ENCODE measurements around the gene PTPN1. TPM values are rescaled to one million over a fixed set of nuclear protein-coding genes. Genes with fewer than 3 reads are reported as not detected.

The PTPN1 gene
- total RNA-seq, 1 donor from 2014 or later = 26.0 TPM

DNA sequence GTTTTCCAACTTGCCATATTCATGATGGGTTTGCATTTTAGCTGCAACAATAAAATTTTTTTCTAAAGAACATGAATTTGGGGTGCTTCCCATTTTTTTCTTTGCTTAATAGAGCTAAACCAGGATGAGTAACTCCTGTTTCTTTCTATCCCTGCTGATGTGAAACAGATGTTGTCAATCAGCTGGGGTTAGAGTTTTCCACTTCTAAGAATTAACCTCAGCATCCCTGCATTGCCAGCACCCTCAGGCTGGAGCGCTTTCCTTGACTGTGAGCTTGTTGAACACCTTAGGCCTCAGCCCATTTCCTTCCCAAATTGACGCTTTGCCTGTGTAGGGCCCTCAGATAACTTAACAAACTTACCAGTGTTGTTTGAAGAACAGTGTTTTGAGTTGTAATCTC is 74.5 kb downstream of the PTPN1 start:
- H3K4me1 Mint-ChIP-seq (ENCODE audit: low read depth) = no peaks in the 10 kb centered on the region

DNA sequence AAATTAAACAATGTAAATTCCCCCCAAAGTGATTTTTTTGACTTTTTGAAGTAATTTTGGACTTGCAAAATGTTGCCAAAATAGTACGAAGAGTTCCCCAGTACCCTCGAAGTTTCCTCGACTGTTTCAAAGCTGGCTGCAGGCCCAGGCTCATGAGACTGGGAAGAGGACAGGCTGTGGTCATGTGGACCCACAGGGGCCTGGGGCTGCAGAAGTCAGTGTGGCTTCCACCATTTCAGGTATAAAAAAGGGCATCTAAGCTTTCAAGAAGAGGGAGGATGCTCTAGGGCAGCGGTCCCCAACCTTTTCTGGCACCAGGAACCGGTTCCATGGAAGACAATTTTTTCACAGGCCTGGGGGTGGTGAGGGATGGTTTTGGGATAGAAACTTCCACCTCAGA is 75.0 kb downstream of the PTPN1 start:
- no peak overlapping the region for H3K4me3 Mint-ChIP-seq (ENCODE audit: low read depth)

More for the DNA sequence above, 74.5 kb downstream of the PTPN1 start:
- TF ChIP-seq, protein P1, sequence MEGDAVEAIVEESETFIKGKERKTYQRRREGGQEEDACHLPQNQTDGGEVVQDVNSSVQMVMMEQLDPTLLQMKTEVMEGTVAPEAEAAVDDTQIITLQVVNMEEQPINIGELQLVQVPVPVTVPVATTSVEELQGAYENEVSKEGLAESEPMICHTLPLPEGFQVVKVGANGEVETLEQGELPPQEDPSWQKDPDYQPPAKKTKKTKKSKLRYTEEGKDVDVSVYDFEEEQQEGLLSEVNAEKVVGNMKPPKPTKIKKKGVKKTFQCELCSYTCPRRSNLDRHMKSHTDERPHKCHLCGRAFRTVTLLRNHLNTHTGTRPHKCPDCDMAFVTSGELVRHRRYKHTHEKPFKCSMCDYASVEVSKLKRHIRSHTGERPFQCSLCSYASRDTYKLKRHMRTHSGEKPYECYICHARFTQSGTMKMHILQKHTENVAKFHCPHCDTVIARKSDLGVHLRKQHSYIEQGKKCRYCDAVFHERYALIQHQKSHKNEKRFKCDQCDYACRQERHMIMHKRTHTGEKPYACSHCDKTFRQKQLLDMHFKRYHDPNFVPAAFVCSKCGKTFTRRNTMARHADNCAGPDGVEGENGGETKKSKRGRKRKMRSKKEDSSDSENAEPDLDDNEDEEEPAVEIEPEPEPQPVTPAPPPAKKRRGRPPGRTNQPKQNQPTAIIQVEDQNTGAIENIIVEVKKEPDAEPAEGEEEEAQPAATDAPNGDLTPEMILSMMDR (IDR thresholded peaks at IDR 0.05; ENCODE audit: unreplicated experiment) = no peak
- Mint-ChIP-seq H3K27ac (no peak overlapping the region), H3K36me3 (ENCODE audit: insufficient read depth) (peaks cover 15% of the 10 kb centered on the region), H3K9me3 (ENCODE audit: low read depth) (no peaks in the 10 kb centered on the region), H3K27me3 (no peaks in the 10 kb centered on the region), H3K4me3 (ENCODE audit: low read depth) (no peak overlapping the region)
- no peak for DNase-seq (ENCODE audit: low spot score, unreplicated experiment)

DNA sequence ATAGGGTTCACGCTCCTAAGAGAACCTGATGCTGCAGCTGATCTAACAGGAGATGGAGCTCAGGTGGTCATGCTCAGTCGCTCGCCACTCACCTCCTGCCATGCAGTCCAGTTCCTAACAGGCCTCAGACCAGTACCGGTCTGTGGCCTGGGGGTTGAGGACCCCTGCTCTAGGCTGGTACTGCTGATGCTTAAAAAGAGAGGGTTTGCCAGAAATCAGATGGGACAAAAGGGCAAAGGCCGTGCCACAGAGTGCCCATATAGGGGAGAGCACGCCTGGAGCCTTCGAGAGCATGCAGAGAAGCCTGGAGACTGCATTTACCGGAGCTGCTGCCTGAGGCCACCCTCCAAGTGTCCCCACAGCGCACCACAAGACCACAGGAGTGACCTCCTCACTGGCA is 75.5 kb downstream of the PTPN1 start:
- Mint-ChIP-seq H3K27ac (no peak overlapping the region), H3K36me3 (ENCODE audit: insufficient read depth) (peaks cover 10% of the 10 kb centered on the region), H3K27me3 (no peaks in the 10 kb centered on the region), H3K4me3 (ENCODE audit: low read depth) (no peak overlapping the region), H3K9me3 (ENCODE audit: low read depth) (no peaks in the 10 kb centered on the region), H3K4me1 (ENCODE audit: low read depth) (no peaks in the 10 kb centered on the region)
- TF ChIP-seq, protein P1 (IDR thresholded peaks at IDR 0.05; ENCODE audit: unreplicated experiment) = no peak
- no peak for DNase-seq (ENCODE audit: low spot score, unreplicated experiment)

More for the DNA sequence above, 75.0 kb downstream of the PTPN1 start:
- Mint-ChIP-seq H3K9me3 (ENCODE audit: low read depth) (no peaks in the 10 kb centered on the region), H3K27me3 (no peaks in the 10 kb centered on the region), H3K27ac (no peak overlapping the region), H3K4me1 (ENCODE audit: low read depth) (no peaks in the 10 kb centered on the region), H3K36me3 (ENCODE audit: insufficient read depth) (peaks cover 13% of the 10 kb centered on the region)
- TF ChIP-seq, protein P1 (IDR thresholded peaks at IDR 0.05; ENCODE audit: unreplicated experiment) = no peak
- DNase-seq (ENCODE audit: low spot score, unreplicated experiment) = no peak

GRCh38 chr20:50586531-50587232 is 76.5 kb downstream of the PTPN1 start:
- no peak overlapping the region for H3K27ac Mint-ChIP-seq
- H3K4me3 Mint-ChIP-seq (ENCODE audit: low read depth) = no peak overlapping the region
- DNase-seq (ENCODE audit: low spot score, unreplicated experiment) = no peak
- H3K9me3 Mint-ChIP-seq (ENCODE audit: low read depth) = no peaks in the 10 kb centered on the region
- H3K4me1 Mint-ChIP-seq (ENCODE audit: low read depth) = no peaks in the 10 kb centered on the region
- TF ChIP-seq, protein P1 (IDR thresholded peaks at IDR 0.05; ENCODE audit: unreplicated experiment) = no peak
- H3K27me3 Mint-ChIP-seq = no peaks in the 10 kb centered on the region
- H3K36me3 Mint-ChIP-seq (ENCODE audit: insufficient read depth) = peaks cover 10% of the 10 kb centered on the region

DNA sequence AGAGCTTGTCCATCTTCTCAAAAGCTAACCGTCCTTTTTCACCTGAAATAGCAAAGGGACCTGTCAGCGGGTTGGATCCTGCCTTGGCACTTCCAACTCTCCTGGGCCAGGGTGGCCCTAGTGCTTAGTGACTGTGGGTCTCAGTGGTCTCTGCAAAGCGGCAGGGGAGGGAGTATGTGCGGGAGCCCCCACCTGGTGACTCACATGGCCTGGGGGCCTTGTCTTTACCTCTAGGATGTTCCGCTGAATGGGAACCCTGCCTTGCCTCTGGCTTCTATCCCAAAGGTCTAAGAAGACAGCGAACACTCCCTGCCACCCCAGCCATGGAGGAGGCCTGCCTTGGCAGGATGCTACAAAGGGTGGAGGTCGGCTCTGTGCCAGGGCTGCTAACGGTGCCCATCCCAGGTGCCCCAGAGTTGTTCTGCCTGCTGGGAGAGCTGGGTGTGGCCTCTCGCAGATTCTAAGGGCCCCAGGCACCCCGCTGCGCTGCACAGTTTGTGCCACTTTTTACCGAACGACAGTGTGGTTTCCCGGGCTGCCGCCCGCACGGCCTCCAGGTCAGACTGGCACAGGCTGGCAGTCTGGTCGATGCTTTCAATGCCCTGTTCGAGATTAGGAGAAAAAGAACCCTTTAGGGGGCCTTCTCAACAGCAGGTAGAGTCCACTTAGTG is 77.2 kb downstream of the PTPN1 start:
- Mint-ChIP-seq H3K9me3 (ENCODE audit: low read depth) (no peaks in the 10 kb centered on the region), H3K27ac (no peak overlapping the region), H3K27me3 (no peaks in the 10 kb centered on the region), H3K4me3 (ENCODE audit: low read depth) (no peak overlapping the region), H3K4me1 (ENCODE audit: low read depth) (no peaks in the 10 kb centered on the region), H3K36me3 (ENCODE audit: insufficient read depth) (peaks cover 10% of the 10 kb centered on the region)
- DNase-seq (ENCODE audit: low spot score, unreplicated experiment) = no peak
- TF ChIP-seq, protein P1 (IDR thresholded peaks at IDR 0.05; ENCODE audit: unreplicated experiment) = no peak
